ENCODE measurements around the gene ZBTB46. TPM values are rescaled to one million over a fixed set of nuclear protein-coding genes. Genes with fewer than 3 reads are reported as not detected.
A peak's percentile ranks its signal among the peaks of the same experiment; 100 is the strongest.

Gene ZBTB46
- total RNA-seq, 1 experiment from 2014 or later, result 27.1 TPM

DNA sequence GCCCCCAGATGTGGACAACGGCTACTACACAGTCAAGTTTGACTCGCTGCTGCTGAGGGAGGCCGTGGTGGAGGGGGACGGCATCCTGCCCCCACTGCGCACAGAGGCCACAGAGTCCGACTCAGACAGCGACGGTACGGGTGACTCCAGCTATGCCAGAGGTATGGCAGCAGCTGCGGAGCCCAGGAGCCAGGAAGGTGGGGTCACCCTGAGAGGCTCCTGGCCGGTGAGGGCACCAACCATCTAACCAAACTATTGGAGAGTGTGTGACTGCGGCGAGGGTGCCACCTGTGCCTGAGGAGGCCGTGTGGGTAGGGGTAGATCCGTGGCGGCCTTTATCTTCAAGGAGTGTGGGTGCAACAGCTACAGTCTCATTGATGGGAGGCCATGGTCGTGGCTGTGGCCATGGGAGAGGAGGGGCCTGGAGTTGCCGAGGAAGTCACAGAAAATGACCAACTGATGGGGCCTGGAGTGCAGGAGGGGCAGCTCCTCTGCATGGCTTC is 97.4 kb downstream of the ZBTB46 start:
- Histone ChIP-seq H3K27ac (ENCODE audit: insufficient read length, low read depth, low read length) (no peak overlapping the region), H4K5ac (ENCODE audit: insufficient read length, low read depth, low read length) (no peak overlapping the region), H3K4me2 (ENCODE audit: insufficient read depth, insufficient read length, low read length) (no peak overlapping the region), H2BK15ac (ENCODE audit: low read depth, low read length) (no peak overlapping the region), H3K4ac (ENCODE audit: low read depth, low read length) (no peak overlapping the region), H4K91ac (ENCODE audit: insufficient read length, low read depth, low read length) (no peak overlapping the region), H3K27me3 (ENCODE audit: insufficient read depth, low read length) (no peaks in the 10 kb centered on the region), H3K9me3 (ENCODE audit: control insufficient read depth, low read depth, low read length) (no peaks in the 10 kb centered on the region), H2BK20ac (ENCODE audit: low read depth, low read length, poor library complexity, severe bottlenecking) (no peak overlapping the region), H4K8ac (replicated peaks; ENCODE audit: insufficient read length, low read depth, low read length) (no peak overlapping the region), H3K18ac (ENCODE audit: insufficient read length, low read depth, low read length) (no peak overlapping the region), H2BK120ac (ENCODE audit: low read depth, low read length, poor library complexity, severe bottlenecking) (no peak overlapping the region), H3K23ac (ENCODE audit: insufficient read length, low read depth, low read length) (no peak overlapping the region), H3K4me1 (ENCODE audit: insufficient read depth, low read length) (no peaks in the 10 kb centered on the region), H2BK5ac (ENCODE audit: insufficient read length, low read length) (no peak overlapping the region), H3K9ac (ENCODE audit: extremely low read depth, insufficient read length, low read length) (no peak overlapping the region), H3K79me2 (ENCODE audit: insufficient read depth, low read length) (no peaks in the 10 kb centered on the region), H3T11ph (ENCODE audit: low read length) (no peak overlapping the region), H3K23me2 (ENCODE audit: insufficient read length, low read depth, low read length, poor library complexity, severe bottlenecking) (no peaks in the 10 kb centered on the region), H3K14ac (ENCODE audit: insufficient read depth, low read length) (no peak overlapping the region), H2AFZ (ENCODE audit: low read length) (no peak overlapping the region), H2BK12ac (ENCODE audit: insufficient read length, low read depth, low read length) (no peak overlapping the region), H3K56ac (ENCODE audit: insufficient read length, low read depth, low read length) (no peak overlapping the region), H3K79me1 (ENCODE audit: insufficient read depth, low read depth, low read length, poor library complexity, severe bottlenecking) (no peaks in the 10 kb centered on the region), H4K20me1 (ENCODE audit: control insufficient read depth, insufficient read depth, insufficient read length) (no peaks in the 10 kb centered on the region), H2AK5ac (ENCODE audit: insufficient read length, low read length) (no peak overlapping the region)
- TF ChIP-seq, protein P1, sequence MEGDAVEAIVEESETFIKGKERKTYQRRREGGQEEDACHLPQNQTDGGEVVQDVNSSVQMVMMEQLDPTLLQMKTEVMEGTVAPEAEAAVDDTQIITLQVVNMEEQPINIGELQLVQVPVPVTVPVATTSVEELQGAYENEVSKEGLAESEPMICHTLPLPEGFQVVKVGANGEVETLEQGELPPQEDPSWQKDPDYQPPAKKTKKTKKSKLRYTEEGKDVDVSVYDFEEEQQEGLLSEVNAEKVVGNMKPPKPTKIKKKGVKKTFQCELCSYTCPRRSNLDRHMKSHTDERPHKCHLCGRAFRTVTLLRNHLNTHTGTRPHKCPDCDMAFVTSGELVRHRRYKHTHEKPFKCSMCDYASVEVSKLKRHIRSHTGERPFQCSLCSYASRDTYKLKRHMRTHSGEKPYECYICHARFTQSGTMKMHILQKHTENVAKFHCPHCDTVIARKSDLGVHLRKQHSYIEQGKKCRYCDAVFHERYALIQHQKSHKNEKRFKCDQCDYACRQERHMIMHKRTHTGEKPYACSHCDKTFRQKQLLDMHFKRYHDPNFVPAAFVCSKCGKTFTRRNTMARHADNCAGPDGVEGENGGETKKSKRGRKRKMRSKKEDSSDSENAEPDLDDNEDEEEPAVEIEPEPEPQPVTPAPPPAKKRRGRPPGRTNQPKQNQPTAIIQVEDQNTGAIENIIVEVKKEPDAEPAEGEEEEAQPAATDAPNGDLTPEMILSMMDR (conservative IDR thresholded peaks at IDR 0.05), result no peak
- Mint-ChIP-seq H3K4me3 (no peak overlapping the region), H3K36me3 (ENCODE audit: insufficient read depth in 1 of 3, low read depth in 3 of 3) (peaks cover 11 to 31% (median 14%) of the 10 kb centered on the region in 3 experiments; a peak in 6 of 7 replicates), H3K9me3 (no peaks in the 10 kb centered on the region), H3K27me3 (ENCODE audit: low read depth) (no peaks in the 10 kb centered on the region; the same call in 1 of the 2 replicates), H3K4me1 (no peaks in the 10 kb centered on the region), H3K27ac (peak overlapping the region in 2 of 3 experiments; percentile 25 to 49; a peak in 2 of 7 replicates)
- no peak for DNase-seq
- no CpG with 5 or more reads among the region's 18 CpGs for WGBS (ENCODE audit: extremely low coverage, insufficient read length, low lambda C conversion rate)
